DLD1 (cell line): Measurements from ENCODE around the gene RNASE13.
"Not testable (repeated sequence)": the region's sequence is repeated elsewhere in the genome, so short reads cannot be mapped to it uniquely, and the experiment has no call there.

Experiments
- in situ Hi-C: cut with HindIII; loops from 2 replicates; pipeline ENCODE4 v1.10.0; 2017; ENCODE audit warnings: low sequenced_read_pairs

Gene RNASE13

GRCh38 chr14:20996521-20996920 lies 38.1 kb downstream of the RNASE13 start:
- in situ Hi-C loops, result no loop called here

- in situ Hi-C loops, result no loop called here
Measured at GRCh38 chr14:20989787-20990600, 44.6 kb downstream of the RNASE13 start, which contains the start of gene METTL17. Gene METTL17, plus strand, starts transcription at chr14:20989980. Its CDS starts 23 bp downstream, at chr14:20990003.

- in situ Hi-C loops, result no loop called here
Measured at GRCh38 chr14:20989471-20989786, 45.2 kb downstream of the RNASE13 start.

- in situ Hi-C loops, result no loop called here
Measured at GRCh38 chr14:20988717-20989470, 45.7 kb downstream of the RNASE13 start.

- in situ Hi-C loops, result no loop called here
Measured at GRCh38 chr14:20986811-20987210, 47.8 kb downstream of the RNASE13 start.

GRCh38 chr14:20985650-20986049 lies 49.0 kb downstream of the RNASE13 start:
- in situ Hi-C loops, result not testable (repeated sequence)
